Lung (tissue), 12 donors: ENCODE data around the gene HS3ST4. TPM values are rescaled to one million over a fixed set of nuclear protein-coding genes. Genes with fewer than 3 reads are reported as not detected.

Experiments
- ATAC-seq: fragments of 200-7000 bp; cut with Tn5 transposase; one replicate; pipeline ENCODE4 v1.9.1; 2020; ENCODE audit warnings: moderate number of reproducible peaks; ENCODE audit not compliant: insufficient read depth, low FRiP score
- DNase-seq, 3 donors: peaks; one replicate each; pipeline ENCODE4 v3.0.0-alpha.2; 2013 to 2017
- H3K27ac ChIP-seq, 2 donors: one replicate each; pipeline ENCODE4 v1.5.1; 2013; ENCODE audit warnings: mild to moderate bottlenecking in 2 of 2, moderate library complexity in 2 of 2, control low read depth in 1 of 2, inconsistent platforms in 1 of 2, low read depth in 1 of 2, low read length in 1 of 2
- H3K27me3 ChIP-seq, 3 donors: one replicate each; pipeline ENCODE4 v1.5.1; 2013; ENCODE audit warnings: low read length in 2 of 3; ENCODE audit not compliant: control insufficient read depth in 3 of 3, insufficient read depth in 3 of 3
- H3K36me3 ChIP-seq, 4 donors: one replicate each; pipeline ENCODE4 v1.5.1; 2013; ENCODE audit warnings: low read length in 4 of 4, mild to moderate bottlenecking in 1 of 4, moderate library complexity in 1 of 4; ENCODE audit not compliant: control insufficient read depth in 4 of 4, insufficient read depth in 4 of 4
- H3K4me1 ChIP-seq, 5 donors: one replicate each; pipeline ENCODE4 v1.5.1; 2013; ENCODE audit warnings: low read length in 5 of 5, mild to moderate bottlenecking in 2 of 5, moderate library complexity in 1 of 5; ENCODE audit not compliant: control insufficient read depth in 5 of 5, insufficient read depth in 5 of 5
- H3K4me3 ChIP-seq: one replicate; pipeline ENCODE4 v1.5.1; 2013; ENCODE audit warnings: mild to moderate bottlenecking, control low read depth, moderate library complexity
- H3K9ac ChIP-seq, 2 donors: one replicate each; pipeline ENCODE4 v1.5.1; 2013; ENCODE audit warnings: low read length in 2 of 2, control low read depth in 1 of 2; ENCODE audit not compliant: insufficient read depth in 1 of 2
- H3K9me3 ChIP-seq, 4 donors: one replicate each; pipeline ENCODE4 v1.5.1; 2013; ENCODE audit warnings: low read length in 3 of 4, mild to moderate bottlenecking in 1 of 4, moderate library complexity in 1 of 4; ENCODE audit not compliant: control insufficient read depth in 4 of 4, insufficient read depth in 3 of 4
- CTCF ChIP-seq: IDR thresholded peaks from 2 replicates; pipeline ENCODE4 v1.5.1; 2012; ENCODE audit warnings: mild to moderate bottlenecking; ENCODE audit errors: control extremely low read depth, extremely low read depth
- WGBS, 2 donors: extraction: QIAGEN DNeasy Blood & Tissue Kit; methylation state at CpG; one replicate each; pipeline ENCODE4 v1.1.7; 2013; 5-methylcytosine and 5-hydroxymethylcytosine counted together
- polyA plus RNA-seq, 2 donors: library from polyadenylated mRNA; stranded (reverse); fragments of 200-250 nt; gene quantifications; one replicate each; pipeline ENCODE4 v1.2.1, GENCODE V29; 2013
- total RNA-seq, 2 donors: library from RNA; depleted of rRNA in 1 of 2; stranded (reverse); fragments of >200 nt in 1 of 2; gene quantifications; one replicate each; pipeline ENCODE4 v1.2.1, GENCODE V29; 2014 to 2021
- donor health status: control.
- donor health status: control.
- donor health status: Bipolar disorder and iron deficiency.
- donor health status: healthy.
- donor health status: DM: yes; HTN: yes; CAD: no.

HS3ST4 gene
- total and polyA plus RNA-seq, 4 donors, result 0.06 to 0.15 TPM; not detected in 2

GRCh38 chr16:26134588-26134987, 442.8 kb downstream of the HS3ST4 start:
- Histone ChIP-seq H3K4me1 (no peaks in the 10 kb centered on the region), H3K9me3 (peaks cover 0 to 5% (median 1%) of the 10 kb centered on the region in 4 donors), H3K36me3 (no peaks in the 10 kb centered on the region), H3K27ac (no peak overlapping the region), H3K4me3 (no peak overlapping the region), H3K27me3 (no peaks in the 10 kb centered on the region), H3K9ac (no peak overlapping the region)
- no peak for TF ChIP-seq CTCF
- WGBS, 2 donors, result 63 to 90% methylated on average over 2 of the region's 2 CpGs
- no peak for DNase-seq
- ATAC-seq, result no peak

- 82 to 91% methylated on average over 2 of the region's 2 CpGs for WGBS, 2 donors
- Histone ChIP-seq H3K27ac (no peak overlapping the region), H3K4me1 (no peaks in the 10 kb centered on the region), H3K9me3 (peaks cover 0 to 5% (median 1%) of the 10 kb centered on the region in 4 donors), H3K4me3 (no peak overlapping the region), H3K9ac (no peak overlapping the region), H3K27me3 (no peaks in the 10 kb centered on the region), H3K36me3 (no peaks in the 10 kb centered on the region)
- ATAC-seq (no peak), DNase-seq (no peak)
- no peak for TF ChIP-seq CTCF
Observed at GRCh38 chr16:26137956-26138355, 446.2 kb downstream of the HS3ST4 start.

- ATAC-seq (no peak), DNase-seq (no peak)
- H3K9me3 ChIP-seq, result peaks cover 0 to 5% (median 1%) of the 10 kb centered on the region in 4 donors
- H3K4me1 ChIP-seq, result no peaks in the 10 kb centered on the region
- no peak overlapping the region for H3K4me3 ChIP-seq
- WGBS, 2 donors, result 79 to 86% methylated on average over 7 of the region's 7 CpGs
- TF ChIP-seq CTCF, result no peak
- H3K9ac ChIP-seq, result no peak overlapping the region
- no peaks in the 10 kb centered on the region for H3K36me3 ChIP-seq
- H3K27me3 ChIP-seq, result no peaks in the 10 kb centered on the region
- H3K27ac ChIP-seq, result no peak overlapping the region
Observed at GRCh38 chr16:26139091-26139490, 447.3 kb downstream of the HS3ST4 start.

- H3K4me1 ChIP-seq, result no peaks in the 10 kb centered on the region
- H3K36me3 ChIP-seq, result no peaks in the 10 kb centered on the region
- WGBS, 2 donors, result 71 to 83% methylated on average over 1 of the region's 1 CpG
- no peak for TF ChIP-seq CTCF
- no peak overlapping the region for H3K4me3 ChIP-seq
- no peak overlapping the region for H3K27ac ChIP-seq
- H3K27me3 ChIP-seq, result no peaks in the 10 kb centered on the region
- ATAC-seq (no peak), DNase-seq (no peak)
- peaks cover 0 to 5% (median 1%) of the 10 kb centered on the region in 4 donors for H3K9me3 ChIP-seq
- H3K9ac ChIP-seq, result no peak overlapping the region
Observed at GRCh38 chr16:26139884-26140283, 448.1 kb downstream of the HS3ST4 start.
